Bronchus fibroblast of lung (primary cell): Measurements from ENCODE around the gene MYCBP. TPM values are rescaled to one million over a fixed set of nuclear protein-coding genes. Genes with fewer than 3 reads are reported as not detected.

Experiments
- total RNA-seq: library from RNA; depleted of rRNA; stranded (reverse); fragments of >200 nt; gene quantifications from 2 replicates; pipeline ENCODE4 v1.2.3, GENCODE V29; 2015

The MYCBP gene, protein sequence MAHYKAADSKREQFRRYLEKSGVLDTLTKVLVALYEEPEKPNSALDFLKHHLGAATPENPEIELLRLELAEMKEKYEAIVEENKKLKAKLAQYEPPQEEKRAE
- 11.9 and 31.6 TPM in 2 replicates for total RNA-seq

GRCh38 chr1:38873027-38873969 is at the start of gene MYCBP:
Gene MYCBP (minus strand): TSS chr1:38873348. CDS start chr1:38873305, 43 bp downstream.

DNA sequence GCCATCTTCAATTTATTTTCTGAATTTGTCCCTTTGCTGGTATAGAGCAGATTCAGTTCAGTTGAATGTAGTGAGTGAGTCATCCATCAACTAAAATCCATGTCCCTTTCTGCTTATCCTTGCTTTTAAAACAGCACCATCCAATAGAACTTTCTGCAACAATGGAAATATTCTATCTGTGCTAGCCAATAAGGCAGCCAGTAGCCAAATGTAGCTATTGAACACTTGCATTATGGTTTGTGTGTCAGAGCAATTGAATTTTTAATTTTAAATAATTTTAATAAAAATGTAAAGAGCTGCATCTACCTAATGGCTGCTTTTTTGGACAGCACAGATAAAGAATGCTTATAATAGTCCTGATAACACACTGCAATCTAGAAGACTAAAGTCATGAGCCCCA is 8.3 kb upstream of the MYCBP start, which contains the start of gene GJA9:
Gene GJA9 (minus strand): TSS at position 101 of the 400 bp plus-strand sequence. CDS start 5,489 bp downstream, outside the sequence.

GRCh38 chr1:38859561-38860453 is 13.3 kb downstream of the MYCBP start, which contains the start of gene RRAGC:
Gene RRAGC (minus strand): TSS chr1:38859772. CDS start chr1:38859646, 126 bp downstream.

Other genes with a start within 250 kb of the MYCBP start
- gene RRAGC, start 13.6 kb downstream of the MYCBP start, total RNA-seq, result 4.6 and 5.2 TPM in 2 replicates
- gene GJA9, start 8.2 kb upstream of the MYCBP start, total RNA-seq, result not detected in 2 replicates
- not detected in 2 replicates for gene RHBDL2, start 68.5 kb upstream of the MYCBP start, total RNA-seq
- gene AKIRIN1, start 117.9 kb upstream of the MYCBP start, total RNA-seq, result 28.2 and 30.8 TPM in 2 replicates
- gene NDUFS5, start 153.0 kb upstream of the MYCBP start, total RNA-seq, result 489 and 631 TPM in 2 replicates